Activated CD8-positive, alpha-beta memory T cell treated with anti-CD3 and anti-CD28 coated beads, Interleukin-2, amount 10 ng/mL, durations not matched to agents 7 days and 5 days (primary cell): ENCODE results near the gene TEP1. TPM values are rescaled to one million over a fixed set of nuclear protein-coding genes. Genes with fewer than 3 reads are reported as not detected.

Experiments used
- ATAC-seq: fragments of 150-1000 bp; cut with Tn5 transposase; one replicate; pipeline ENCODE4 v1.10.0; 2021; ENCODE audit warnings: moderate library complexity
- CTCF ChIA-PET: fragments of 350-600 bp; sonication (Branson Sonifier 250); formaldehyde crosslinking; loops from one replicate; lab custom pipeline; 2021; ENCODE audit warnings: antibody characterized with exemption; lab: Charles Lee
- DNase-seq: peaks from one replicate; pipeline ENCODE4 v3.0.0-alpha.2; 2020
- H3K27ac Mint-ChIP-seq: one replicate; pipeline ENCODE4 v1.8.0; 2021; ENCODE audit warnings: mild to moderate bottlenecking, mixed read lengths
- H3K27me3 Mint-ChIP-seq: one replicate; pipeline ENCODE4 v1.8.0; 2021; ENCODE audit warnings: mixed read lengths
- H3K36me3 Mint-ChIP-seq: one replicate; pipeline ENCODE4 v1.8.0; 2021; ENCODE audit warnings: mild to moderate bottlenecking, mixed read lengths
- H3K4me1 Mint-ChIP-seq: one replicate; pipeline ENCODE4 v1.8.0; 2021; ENCODE audit warnings: mixed read lengths
- H3K4me3 Mint-ChIP-seq: one replicate; pipeline ENCODE4 v1.8.0; 2021; ENCODE audit warnings: mild to moderate bottlenecking, moderate library complexity, mixed read lengths
- H3K9me3 Mint-ChIP-seq: one replicate; pipeline ENCODE4 v1.8.0; 2022; ENCODE audit warnings: low read depth, mixed read lengths
- total RNA-seq, 2 experiments: library from RNA; stranded (reverse); gene quantifications; one replicate each; pipeline ENCODE4 v1.2.3, GENCODE V29; 2021

The TEP1 gene
- total RNA-seq, 2 experiments from 2014 or later = 44.9 to 52.9 TPM

GRCh38 chr14:20424851-20425250 lies 11.6 kb upstream of the TEP1 start:
- ATAC-seq (no peak), DNase-seq (no peak)
- H3K36me3 Mint-ChIP-seq = peaks cover 2% of the 10 kb centered on the region
- peaks cover 26% of the 10 kb centered on the region for H3K4me1 Mint-ChIP-seq
- CTCF ChIA-PET = interaction anchor here (1.1 to 2.9 kb wide), 3 partner anchors 9 to 449 kb away, joined by 3 to 18 read pairs (median 5); no protein-coding TSS in a partner anchor
- no peaks in the 10 kb centered on the region for H3K9me3 Mint-ChIP-seq
- H3K27me3 Mint-ChIP-seq = no peaks in the 10 kb centered on the region
- no peak overlapping the region for H3K27ac Mint-ChIP-seq
- no peak overlapping the region for H3K4me3 Mint-ChIP-seq

- Mint-ChIP-seq H3K36me3 (no peaks in the 10 kb centered on the region), H3K9me3 (no peaks in the 10 kb centered on the region), H3K27ac (no peak overlapping the region), H3K4me1 (peaks cover 9% of the 10 kb centered on the region), H3K4me3 (no peak overlapping the region), H3K27me3 (no peaks in the 10 kb centered on the region)
- CTCF ChIA-PET = interaction anchor here (0.8 to 2.5 kb wide), 3 partner anchors 9 to 187 kb away, joined by 3 to 10 read pairs (median 3); no protein-coding TSS in a partner anchor
- DNase-seq (no peak), ATAC-seq (no peak)
Observed at GRCh38 chr14:20422886-20423285, 9.6 kb upstream of the TEP1 start.

GRCh38 chr14:20421267-20421666 lies 8.0 kb upstream of the TEP1 start:
- CTCF ChIA-PET = interaction anchor here (0.8 to 2.5 kb wide), 3 partner anchors 94 to 550 kb away, joined by 3 to 10 read pairs (median 4); no protein-coding TSS in a partner anchor
- no peaks in the 10 kb centered on the region for H3K9me3 Mint-ChIP-seq
- H3K36me3 Mint-ChIP-seq = no peaks in the 10 kb centered on the region
- H3K27me3 Mint-ChIP-seq = no peaks in the 10 kb centered on the region
- no peak for DNase-seq
- peaks cover 2% of the 10 kb centered on the region for H3K4me1 Mint-ChIP-seq
- no peak overlapping the region for H3K4me3 Mint-ChIP-seq
- ATAC-seq = no peak
- no peak overlapping the region for H3K27ac Mint-ChIP-seq

DNA sequence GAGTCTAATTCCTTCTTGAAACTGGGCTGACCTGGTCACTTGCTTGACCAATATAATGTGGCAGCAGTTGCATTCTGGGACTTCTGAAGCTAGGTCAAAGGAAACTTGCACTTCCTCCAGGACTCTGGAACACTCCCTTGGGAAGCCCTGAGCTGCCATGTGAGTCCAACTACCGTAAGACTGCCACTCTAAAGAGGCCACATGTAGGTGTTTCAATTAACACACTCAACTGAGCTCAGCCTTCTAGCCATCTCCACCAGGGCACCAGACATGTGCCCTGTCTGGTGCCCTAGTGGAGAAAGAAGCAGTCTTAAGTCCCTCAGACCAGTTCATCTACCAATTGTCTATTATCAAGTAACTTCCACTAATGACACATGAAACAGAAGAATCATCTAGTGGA lies 6.1 kb upstream of the TEP1 start:
- Mint-ChIP-seq H3K27me3 (no peaks in the 10 kb centered on the region), H3K9me3 (no peaks in the 10 kb centered on the region), H3K4me3 (no peak overlapping the region), H3K27ac (no peak overlapping the region), H3K36me3 (no peaks in the 10 kb centered on the region), H3K4me1 (peaks cover 10% of the 10 kb centered on the region)
- ATAC-seq (no peak), DNase-seq (no peak)
- CTCF ChIA-PET = no interaction called here

DNA sequence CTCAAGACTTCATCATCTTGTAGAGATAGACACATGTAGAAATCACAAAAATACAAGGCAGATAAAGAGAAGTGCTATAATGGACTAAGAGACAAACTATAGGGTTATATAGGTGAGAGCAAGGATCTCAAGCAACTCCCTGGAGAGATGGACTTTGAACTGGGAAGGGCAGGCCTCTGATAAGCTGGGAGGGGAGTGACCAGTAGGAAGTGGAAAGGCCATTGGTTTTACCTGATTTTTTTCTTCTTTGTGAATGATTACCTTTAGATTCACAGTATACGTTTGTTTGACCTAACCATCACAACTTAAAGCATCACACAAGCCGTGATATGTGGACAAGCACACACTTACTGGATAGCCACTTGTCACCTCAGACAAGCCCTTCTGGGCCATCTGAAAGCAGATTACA lies 5.2 kb upstream of the TEP1 start:
- H3K9me3 Mint-ChIP-seq = no peaks in the 10 kb centered on the region
- H3K4me1 Mint-ChIP-seq = peaks cover 18% of the 10 kb centered on the region
- no peak overlapping the region for H3K27ac Mint-ChIP-seq
- ATAC-seq = no peak
- CTCF ChIA-PET = no interaction called here
- H3K36me3 Mint-ChIP-seq = no peaks in the 10 kb centered on the region
- no peak for DNase-seq
- H3K4me3 Mint-ChIP-seq = no peak overlapping the region
- no peaks in the 10 kb centered on the region for H3K27me3 Mint-ChIP-seq

DNA sequence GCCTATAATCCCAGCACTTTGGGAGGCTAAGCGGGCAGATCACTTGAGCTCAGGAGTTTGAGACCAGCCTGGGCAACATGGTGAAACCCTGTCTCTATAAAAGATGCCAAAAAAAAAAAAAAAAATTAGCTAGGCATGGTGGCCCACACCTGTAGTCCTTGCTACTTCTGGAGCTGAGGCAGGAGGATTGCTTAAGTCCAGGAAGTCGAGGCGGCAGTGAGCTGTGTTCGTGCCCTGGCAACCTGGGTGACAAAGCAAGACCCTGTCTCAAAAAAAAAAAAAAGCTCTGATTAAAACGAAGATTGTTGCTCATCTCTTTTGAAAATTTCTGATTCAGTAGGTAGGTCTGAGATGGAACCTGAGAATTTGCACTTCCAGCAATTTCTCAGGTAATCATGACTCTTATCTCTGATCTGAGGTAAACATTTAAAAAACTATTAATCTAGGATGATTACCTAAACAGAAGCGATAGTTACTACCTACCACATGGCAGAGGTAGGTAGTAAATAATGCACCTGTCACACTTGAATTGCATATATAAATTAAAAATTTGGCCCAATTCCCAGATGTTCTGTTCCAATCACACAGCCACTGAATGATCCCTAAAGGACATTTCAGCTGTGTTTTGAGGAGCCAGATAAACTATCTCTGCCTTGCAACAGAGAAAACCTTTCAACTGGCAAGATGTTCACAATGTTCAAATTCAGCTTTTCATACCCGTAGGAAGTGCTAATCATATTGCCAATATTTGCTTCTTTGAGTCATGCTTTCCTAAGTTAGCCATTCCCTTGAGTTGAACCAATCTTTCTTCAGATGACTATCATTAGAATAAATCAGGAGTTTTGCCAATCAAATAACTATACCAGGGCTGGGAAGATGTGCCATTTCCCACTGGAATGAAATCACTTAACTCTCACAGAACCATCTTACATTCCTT lies 4.2 kb upstream of the TEP1 start:
- Mint-ChIP-seq H3K4me3 (no peak overlapping the region), H3K4me1 (peaks cover 18% of the 10 kb centered on the region), H3K27ac (no peak overlapping the region), H3K27me3 (no peaks in the 10 kb centered on the region), H3K36me3 (no peaks in the 10 kb centered on the region), H3K9me3 (no peaks in the 10 kb centered on the region)
- no peak for DNase-seq
- ATAC-seq = no peak
- CTCF ChIA-PET = interaction anchor here (0.9 to 1.6 kb wide), 5 partner anchors 13 to 191 kb away, joined by 3 to 9 read pairs (median 4); partner anchors contain the start of genes APEX1 and OSGEP

GRCh38 chr14:20416223-20416622 lies 2.9 kb upstream of the TEP1 start:
- no peak for ATAC-seq
- H3K36me3 Mint-ChIP-seq = peaks cover 4% of the 10 kb centered on the region
- peaks cover 27% of the 10 kb centered on the region for H3K4me1 Mint-ChIP-seq
- CTCF ChIA-PET = interaction anchor here (0.6 to 4.4 kb wide), 33 partner anchors 9 to 252 kb away, joined by 3 to 48 read pairs (median 5); partner anchors contain the start of genes APEX1, KLHL33, OSGEP and PARP2
- peak overlapping the region; percentile 78 for H3K27ac Mint-ChIP-seq
- H3K4me3 Mint-ChIP-seq = no peak overlapping the region
- no peaks in the 10 kb centered on the region for H3K27me3 Mint-ChIP-seq
- DNase-seq = no peak
- no peaks in the 10 kb centered on the region for H3K9me3 Mint-ChIP-seq

DNA sequence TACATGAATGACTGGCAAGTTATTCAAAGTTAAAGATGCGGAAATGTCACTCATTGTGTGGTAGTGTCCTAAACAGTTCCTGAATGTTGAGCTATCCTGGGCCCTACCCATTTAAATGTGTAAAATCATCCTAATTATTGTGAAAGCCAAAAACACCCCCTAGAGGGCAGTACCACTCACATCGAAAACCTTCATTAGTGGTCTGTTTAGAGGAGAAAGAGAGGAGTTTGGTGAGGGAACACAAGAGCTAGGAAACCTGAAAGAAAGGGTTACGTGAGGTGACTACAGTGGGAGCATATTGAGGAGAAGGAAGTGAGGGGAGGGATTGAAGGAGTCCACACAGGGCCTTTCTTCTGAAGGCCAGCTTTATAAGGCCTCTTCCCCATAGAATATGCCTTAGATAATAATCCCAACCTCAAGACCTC lies 2.5 kb upstream of the TEP1 start:
- H3K4me1 Mint-ChIP-seq = peaks cover 32% of the 10 kb centered on the region
- H3K27me3 Mint-ChIP-seq = no peaks in the 10 kb centered on the region
- H3K27ac Mint-ChIP-seq = peak overlapping the region; percentile 78
- CTCF ChIA-PET = interaction anchor here (0.6 to 4.4 kb wide), 35 partner anchors 9 to 252 kb away, joined by 3 to 48 read pairs (median 5); partner anchors contain the start of genes APEX1, KLHL33, OSGEP and PARP2
- ATAC-seq (peak; percentile 37), DNase-seq (peak; percentile 60)
- H3K9me3 Mint-ChIP-seq = no peaks in the 10 kb centered on the region
- no peak overlapping the region for H3K4me3 Mint-ChIP-seq
- peaks cover 6% of the 10 kb centered on the region for H3K36me3 Mint-ChIP-seq

GRCh38 chr14:20413744-20414082 lies 412 bp upstream of the TEP1 start:
- DNase-seq (peak; percentile 63), ATAC-seq (peak; percentile 50)
- Mint-ChIP-seq H3K36me3 (peaks cover 12% of the 10 kb centered on the region), H3K9me3 (no peaks in the 10 kb centered on the region), H3K27ac (peak overlapping the region; percentile 97), H3K4me3 (peak overlapping the region; percentile 94), H3K27me3 (no peaks in the 10 kb centered on the region), H3K4me1 (peaks cover 37% of the 10 kb centered on the region)
- CTCF ChIA-PET = interaction anchor here (0.6 to 4.4 kb wide), 16 partner anchors 9 to 200 kb away, joined by 3 to 48 read pairs (median 5); partner anchors contain the start of genes APEX1, OSGEP, PARP2 and PIP4P1

DNA sequence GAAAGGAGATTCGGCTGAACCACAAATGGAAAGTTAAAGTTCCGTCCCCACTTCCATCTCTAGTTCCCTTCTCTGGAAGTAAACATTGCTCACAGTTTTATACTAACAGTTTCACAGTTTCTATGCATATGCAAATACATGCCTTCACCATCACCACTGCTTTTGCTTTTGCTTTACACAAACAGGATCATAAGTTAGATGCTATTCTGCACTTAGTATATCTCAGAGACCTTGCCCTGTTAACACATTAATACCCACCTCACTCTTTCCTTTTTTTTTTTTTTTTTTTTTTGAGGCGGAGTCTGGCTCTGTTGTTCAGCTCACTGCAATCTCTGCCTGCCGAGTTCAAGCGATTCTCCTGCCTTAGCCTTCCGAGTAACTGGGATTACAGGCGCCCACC lies 890 bp downstream of the TEP1 start:
- Mint-ChIP-seq H3K36me3 (peaks cover 23% of the 10 kb centered on the region), H3K27me3 (no peaks in the 10 kb centered on the region), H3K4me1 (peaks cover 37% of the 10 kb centered on the region), H3K4me3 (peak overlapping the region; percentile 94), H3K27ac (peak overlapping the region; percentile 97), H3K9me3 (no peaks in the 10 kb centered on the region)
- CTCF ChIA-PET = interaction anchor here (1.1 to 4.4 kb wide), 6 partner anchors 50 to 210 kb away, joined by 3 to 48 read pairs (median 8); partner anchors contain the start of genes PARP2 and PIP4P1
- ATAC-seq (peak; percentile 13), DNase-seq (no peak)

- peaks cover 49% of the 10 kb centered on the region for H3K36me3 Mint-ChIP-seq
- no peaks in the 10 kb centered on the region for H3K9me3 Mint-ChIP-seq
- no peaks in the 10 kb centered on the region for H3K27me3 Mint-ChIP-seq
- no peak overlapping the region for H3K27ac Mint-ChIP-seq
- DNase-seq = no peak
- no peak overlapping the region for H3K4me3 Mint-ChIP-seq
- peaks cover 35% of the 10 kb centered on the region for H3K4me1 Mint-ChIP-seq
- ATAC-seq = no peak
- CTCF ChIA-PET = no interaction called here
Observed at GRCh38 chr14:20409226-20409625, 4.1 kb downstream of the TEP1 start.

GRCh38 chr14:20403521-20403920 lies 9.8 kb downstream of the TEP1 start:
- Mint-ChIP-seq H3K4me3 (no peak overlapping the region), H3K36me3 (peaks cover 74% of the 10 kb centered on the region), H3K9me3 (no peaks in the 10 kb centered on the region), H3K27ac (no peak overlapping the region), H3K27me3 (no peaks in the 10 kb centered on the region), H3K4me1 (peaks cover 28% of the 10 kb centered on the region)
- DNase-seq (no peak), ATAC-seq (no peak)
- CTCF ChIA-PET = interaction anchor here (5.2 kb wide), 1 partner anchor 12 kb away, joined by 18 read pairs; no protein-coding TSS in a partner anchor

DNA sequence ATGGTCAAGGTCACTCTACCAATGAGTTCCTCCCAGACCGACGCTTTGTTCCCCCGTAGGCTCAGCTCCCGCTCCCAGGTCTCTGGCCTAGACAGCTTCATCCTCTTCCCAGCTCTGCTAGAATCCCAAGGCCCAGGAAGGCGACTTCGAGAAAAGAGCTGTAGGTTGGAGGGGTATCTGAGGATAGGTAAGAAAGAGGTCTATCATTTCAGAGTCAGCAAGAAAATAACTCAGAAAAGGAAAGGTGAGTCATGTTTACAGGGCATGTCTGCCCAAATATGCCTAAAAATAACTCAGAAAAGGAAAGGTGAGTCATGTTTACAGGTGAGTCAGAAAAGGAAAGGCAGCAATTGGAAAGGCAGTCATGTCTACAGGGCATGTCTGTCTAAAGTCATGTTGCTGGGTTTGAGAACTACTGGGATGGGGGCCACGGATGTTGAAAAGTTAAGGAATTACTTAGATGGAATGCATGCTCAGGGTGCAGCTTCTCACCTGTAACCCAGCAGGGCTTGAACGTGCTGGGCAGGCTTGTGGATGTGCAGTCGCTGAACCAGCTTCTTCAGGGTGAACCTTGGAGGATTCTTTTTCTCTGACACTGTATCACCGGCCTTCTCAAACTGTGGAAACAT lies 12.2 kb downstream of the TEP1 start:
- peak; percentile 86 for ATAC-seq

More for the DNA sequence above, 12.2 kb downstream of the TEP1 start:
- H3K27ac Mint-ChIP-seq = peak overlapping the region; percentile 79
- CTCF ChIA-PET = interaction anchor here (1.4 to 1.5 kb wide), 2 partner anchors 13 to 61 kb away, joined by 5 read pairs; partner anchors contain the start of gene PIP4P1
- no peaks in the 10 kb centered on the region for H3K9me3 Mint-ChIP-seq
- H3K4me3 Mint-ChIP-seq = no peak overlapping the region
- DNase-seq = no peak
- H3K4me1 Mint-ChIP-seq = peaks cover 30% of the 10 kb centered on the region
- H3K36me3 Mint-ChIP-seq = peaks cover 63% of the 10 kb centered on the region
- no peaks in the 10 kb centered on the region for H3K27me3 Mint-ChIP-seq
